Mucosa of rectum (tissue), 2 donors: ENCODE results near the gene ERN2.

Experiments used
- H3K27ac ChIP-seq, 2 donors: one replicate each; pipeline ENCODE4 v1.7.0; 2013; ENCODE audit warnings: inconsistent platforms in 2 of 2, low read depth in 2 of 2, low read length in 2 of 2
- H3K27me3 ChIP-seq, 2 donors: one replicate each; pipeline ENCODE4 v1.7.0; 2013; ENCODE audit warnings: low read length in 2 of 2; ENCODE audit not compliant: control insufficient read depth in 2 of 2, insufficient read depth in 2 of 2
- H3K36me3 ChIP-seq, 2 donors: one replicate each; pipeline ENCODE4 v1.7.0; 2013; ENCODE audit warnings: low read length in 2 of 2; ENCODE audit not compliant: control insufficient read depth in 2 of 2, insufficient read depth in 2 of 2
- H3K4me1 ChIP-seq, 2 donors: one replicate each; pipeline ENCODE4 v1.7.0; 2013; ENCODE audit warnings: low read length in 2 of 2, mild to moderate bottlenecking in 1 of 2; ENCODE audit not compliant: control insufficient read depth in 2 of 2, insufficient read depth in 2 of 2
- H3K4me3 ChIP-seq, 2 donors: one replicate each; pipeline ENCODE4 v1.7.0; 2013; ENCODE audit warnings: low read length in 2 of 2
- H3K9ac ChIP-seq, 2 donors: one replicate each; pipeline ENCODE4 v1.7.0; 2013; ENCODE audit warnings: low read length in 2 of 2, low read depth in 1 of 2, mild to moderate bottlenecking in 1 of 2
- H3K9me3 ChIP-seq, 2 donors: one replicate each; pipeline ENCODE4 v1.7.0; 2013; ENCODE audit warnings: low read length in 2 of 2; ENCODE audit not compliant: control insufficient read depth in 2 of 2
- donor health status: healthy.
- donor health status: Normal muscosa, but diverticular disease.

The ERN2 gene

GRCh38 chr16:23690771-23691482 lies 22.1 kb downstream of the ERN2 start:
- peaks cover 57 to 69% of the 10 kb centered on the region in 2 donors for H3K36me3 ChIP-seq
- H3K4me3 ChIP-seq = no peak overlapping the region

GRCh38 chr16:23689442-23690187 lies 23.4 kb downstream of the ERN2 start:
- H3K27ac ChIP-seq = no peak overlapping the region
- no peak overlapping the region for H3K4me3 ChIP-seq
- no peaks in the 10 kb centered on the region for H3K4me1 ChIP-seq
- peaks cover 48 to 66% of the 10 kb centered on the region in 2 donors for H3K36me3 ChIP-seq
- H3K9ac ChIP-seq = no peak overlapping the region
- no peaks in the 10 kb centered on the region for H3K9me3 ChIP-seq
- no peaks in the 10 kb centered on the region for H3K27me3 ChIP-seq

More at GRCh38 chr16:23690771-23691482, 22.1 kb downstream of the ERN2 start:
- no peak overlapping the region for H3K9ac ChIP-seq
- no peaks in the 10 kb centered on the region for H3K9me3 ChIP-seq
- H3K27me3 ChIP-seq = no peaks in the 10 kb centered on the region
- H3K27ac ChIP-seq = no peak overlapping the region
- no peaks in the 10 kb centered on the region for H3K4me1 ChIP-seq

- Histone ChIP-seq H3K36me3 (peaks cover 47 to 65% of the 10 kb centered on the region in 2 donors), H3K4me1 (no peaks in the 10 kb centered on the region), H3K9ac (no peak overlapping the region), H3K27me3 (no peaks in the 10 kb centered on the region), H3K27ac (no peak overlapping the region), H3K4me3 (no peak overlapping the region), H3K9me3 (no peaks in the 10 kb centered on the region)
Observed at GRCh38 chr16:23687034-23687808, 25.8 kb downstream of the ERN2 start.

GRCh38 chr16:23683487-23683886 lies 29.5 kb downstream of the ERN2 start:
- Histone ChIP-seq H3K9ac (no peak overlapping the region), H3K4me3 (no peak overlapping the region), H3K4me1 (peaks cover 10 to 12% of the 10 kb centered on the region in 2 donors), H3K9me3 (no peaks in the 10 kb centered on the region), H3K27ac (no peak overlapping the region), H3K36me3 (peaks cover 23 to 49% of the 10 kb centered on the region in 2 donors), H3K27me3 (no peaks in the 10 kb centered on the region)

GRCh38 chr16:23682181-23682580 lies 30.8 kb downstream of the ERN2 start:
- H3K27ac ChIP-seq = no peak overlapping the region
- H3K4me1 ChIP-seq = peaks cover 16 to 23% of the 10 kb centered on the region in 2 donors
- peaks cover 23 to 38% of the 10 kb centered on the region in 2 donors for H3K36me3 ChIP-seq
- H3K9ac ChIP-seq = no peak overlapping the region
- no peak overlapping the region for H3K4me3 ChIP-seq
- H3K27me3 ChIP-seq = no peaks in the 10 kb centered on the region
- H3K9me3 ChIP-seq = no peaks in the 10 kb centered on the region

- Histone ChIP-seq H3K4me1 (peaks cover 19 to 29% of the 10 kb centered on the region in 2 donors), H3K27ac (no peak overlapping the region), H3K27me3 (no peaks in the 10 kb centered on the region), H3K36me3 (peaks cover 21 to 29% of the 10 kb centered on the region in 2 donors), H3K9me3 (no peaks in the 10 kb centered on the region), H3K9ac (peak overlapping the region; percentile 41 to 58), H3K4me3 (peak overlapping the region; percentile 70 to 75)
Observed at GRCh38 chr16:23679986-23680336, 33.1 kb downstream of the ERN2 start.

- H3K4me1 ChIP-seq = peaks cover 19 to 29% of the 10 kb centered on the region in 2 donors
- peak overlapping the region; percentile 41 to 58 for H3K9ac ChIP-seq
- no peak overlapping the region for H3K27ac ChIP-seq
Observed at GRCh38 chr16:23679274-23679985, 33.6 kb downstream of the ERN2 start.

GRCh38 chr16:23678430-23679273 lies 34.4 kb downstream of the ERN2 start, which contains the start of gene PLK1:
Gene PLK1 (plus strand): TSS chr16:23678889. CDS start chr16:23678933, 44 bp downstream.
- Histone ChIP-seq H3K9ac (peak within 1 kb of the TSS; percentile 41 to 58), H3K36me3 (peaks cover 21 to 23% of the 10 kb centered on the region in 2 donors), H3K27me3 (no peaks in the 10 kb centered on the region), H3K4me3 (peak within 1 kb of the TSS; percentile 70 to 75), H3K27ac (peak within 1 kb of the TSS; percentile 38 to 60), H3K9me3 (no peaks in the 10 kb centered on the region), H3K4me1 (peaks cover 19 to 29% of the 10 kb centered on the region in 2 donors)

More at GRCh38 chr16:23679274-23679985, 33.6 kb downstream of the ERN2 start:
- Histone ChIP-seq H3K36me3 (peaks cover 26 to 29% of the 10 kb centered on the region in 2 donors), H3K4me3 (peak overlapping the region; percentile 70 to 75), H3K9me3 (no peaks in the 10 kb centered on the region), H3K27me3 (no peaks in the 10 kb centered on the region)
